ENCODE data around the gene WWOX.

The WWOX gene

GRCh38 chr16:78483124-78483992, 383.9 kb downstream of the WWOX start:
- DNase-seq: no peak

GRCh38 chr16:78484509-78485058, 385.1 kb downstream of the WWOX start:
- intact Hi-C loops (cut with DNase I): no loop called here
- DNase-seq: no peak

More at GRCh38 chr16:78483124-78483992, 383.9 kb downstream of the WWOX start:
- intact Hi-C loops (cut with DNase I): no loop called here

- DNase-seq: no peak
- intact Hi-C loops (cut with DNase I): no loop called here
Observed at GRCh38 chr16:78485188-78485916, 385.9 kb downstream of the WWOX start.

DNA sequence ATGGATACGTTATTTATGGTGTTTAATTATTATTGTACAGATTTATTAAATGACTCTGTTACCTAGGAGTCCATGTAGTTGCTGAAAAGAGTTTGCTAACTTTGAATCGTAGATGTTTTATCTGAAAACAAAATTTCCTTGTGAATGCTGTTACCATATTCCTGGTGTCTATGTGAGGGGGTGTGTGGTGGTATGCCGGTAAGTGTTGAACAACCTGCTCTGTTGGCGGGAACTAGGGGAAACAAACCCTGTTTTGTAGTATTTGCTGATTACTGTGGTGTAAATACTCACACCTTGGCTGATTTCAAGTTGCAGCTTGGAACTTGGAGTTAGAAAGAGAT, 386.4 kb downstream of the WWOX start:
- no peak for DNase-seq
- intact Hi-C loops (cut with DNase I): no loop called here

- intact Hi-C loops (cut with DNase I): no loop called here
- no peak for DNase-seq
Observed at GRCh38 chr16:78487471-78487870, 388.0 kb downstream of the WWOX start.

GRCh38 chr16:78489072-78489471, 389.6 kb downstream of the WWOX start:
- intact Hi-C loops (cut with DNase I): no loop called here

DNA sequence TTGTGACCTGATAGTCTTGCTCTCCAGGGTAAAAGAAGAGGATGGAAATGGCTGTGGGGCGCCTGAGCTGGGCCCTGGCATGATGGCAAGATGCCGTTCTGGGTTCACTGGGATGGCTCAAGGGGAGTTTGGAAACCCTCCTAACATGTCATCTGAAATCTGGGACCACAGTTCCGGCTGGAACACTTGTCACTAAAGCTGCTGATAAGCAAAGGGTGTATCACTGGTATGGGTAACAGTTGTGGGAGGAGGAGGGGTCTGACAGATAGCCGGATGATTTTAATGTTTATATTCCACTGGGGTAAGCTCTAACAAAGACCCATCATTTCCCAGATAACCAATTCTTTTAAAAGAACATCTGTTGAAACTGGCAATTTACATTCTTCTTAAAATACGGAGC, 390.2 kb downstream of the WWOX start:
- intact Hi-C loops (cut with DNase I): no loop called here
- DNase-seq: no peak

More at GRCh38 chr16:78489072-78489471, 389.6 kb downstream of the WWOX start:
- DNase-seq: no peak

- intact Hi-C loops (cut with DNase I): no loop called here
- no peak for DNase-seq
Observed at GRCh38 chr16:78490431-78490830, 391.0 kb downstream of the WWOX start.

GRCh38 chr16:78490847-78491246, 391.4 kb downstream of the WWOX start:
- DNase-seq: peak in 8 of 10 donors; percentile 18 to 92 (median 64)
- intact Hi-C loops (cut with DNase I): no loop called here

DNA sequence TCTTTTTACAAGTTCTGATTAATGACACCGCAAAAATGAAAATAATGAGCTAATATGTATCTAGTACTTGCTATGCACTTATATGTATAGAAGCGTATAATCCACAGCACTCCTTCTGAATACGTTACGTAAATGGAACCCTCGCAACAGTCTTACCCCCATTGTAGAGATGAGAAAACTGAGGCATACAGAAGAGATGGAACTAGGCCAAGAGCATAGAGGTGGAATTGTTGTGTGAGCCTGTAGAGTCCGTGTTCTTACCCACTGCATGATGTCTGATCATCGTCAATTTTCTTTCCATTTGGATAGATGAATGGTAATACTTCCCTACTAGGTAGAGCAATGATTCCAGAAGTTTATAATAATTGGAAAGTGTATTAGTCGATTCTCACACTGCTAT, 394.1 kb downstream of the WWOX start:
- DNase-seq: no peak
- intact Hi-C loops (cut with DNase I): no loop called here

- intact Hi-C loops (cut with DNase I): no loop called here
- DNase-seq: no peak
Observed at GRCh38 chr16:78494105-78494504, 394.7 kb downstream of the WWOX start.

DNA sequence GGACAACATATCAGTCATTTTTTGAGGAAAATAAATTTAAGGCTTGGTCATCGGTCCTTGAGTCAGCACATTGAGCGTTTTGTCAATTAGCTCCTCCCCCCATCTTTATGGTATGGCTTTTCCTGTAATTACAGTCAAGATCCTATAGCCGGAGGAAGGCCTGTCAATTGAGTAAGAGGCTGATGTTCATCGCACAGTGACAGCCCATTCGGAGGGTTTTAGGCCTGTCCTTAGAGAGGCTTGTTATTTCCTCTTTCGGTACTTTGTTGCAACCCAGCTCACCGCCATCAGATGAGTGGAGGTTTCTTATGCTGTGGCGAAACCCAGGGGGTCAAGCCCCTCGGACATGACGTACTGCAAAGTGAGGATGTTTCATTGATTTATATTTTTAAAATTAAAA, 395.2 kb downstream of the WWOX start:
- DNase-seq: no peak
- intact Hi-C loops (cut with DNase I): no loop called here

GRCh38 chr16:78496189-78496588, 396.7 kb downstream of the WWOX start:
- no peak for DNase-seq
- intact Hi-C loops (cut with DNase I): no loop called here

DNA sequence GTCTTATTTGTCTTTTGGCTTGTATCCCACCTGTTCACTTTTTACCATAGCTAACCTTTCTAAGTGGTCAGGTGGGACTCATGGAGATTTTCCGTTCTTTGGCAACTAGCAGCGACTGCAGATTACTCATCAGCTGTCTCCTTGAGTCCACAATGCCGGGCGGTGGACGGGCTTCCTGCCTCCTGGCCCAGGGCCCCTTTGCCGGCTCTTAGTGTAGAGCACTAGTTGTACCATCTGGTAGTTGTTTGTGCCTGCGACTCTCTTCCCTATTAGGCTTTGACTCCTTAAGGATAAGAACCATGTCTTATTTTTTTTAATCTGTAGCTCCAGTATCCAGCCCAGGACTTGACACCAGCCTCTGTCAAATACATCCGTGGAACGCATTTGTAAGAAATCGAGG, 399.9 kb downstream of the WWOX start:
- DNase-seq: no peak
- intact Hi-C loops (cut with DNase I): no loop called here

DNA sequence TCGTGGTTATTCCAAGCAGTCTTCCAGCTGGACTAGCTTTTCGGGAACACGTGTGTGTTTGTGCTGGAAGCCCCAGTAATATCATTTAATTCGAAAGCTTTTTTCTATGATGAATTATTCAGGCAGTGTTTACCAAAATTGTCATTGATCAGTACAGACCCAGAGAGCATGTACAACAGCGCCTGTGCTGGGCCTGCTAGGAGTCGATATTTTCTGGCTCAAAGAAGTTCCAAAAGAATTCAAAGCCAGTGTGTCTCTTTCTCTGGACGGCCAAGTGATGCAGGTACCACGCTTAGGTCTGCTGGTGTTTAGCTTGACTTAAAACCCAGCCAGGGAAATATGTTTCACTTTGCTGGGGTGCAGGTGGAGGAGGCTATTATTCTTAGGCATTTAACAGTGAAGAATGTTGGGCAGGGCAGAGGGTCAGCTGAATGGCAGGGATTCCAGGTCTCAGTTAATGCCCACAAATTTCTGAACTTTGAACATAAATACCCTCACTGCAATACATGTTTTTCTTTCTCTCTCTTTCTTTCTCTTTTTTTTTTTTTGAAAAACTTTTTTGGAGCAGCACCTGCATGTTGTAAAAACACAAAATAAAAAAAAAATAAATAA, 401.3 kb downstream of the WWOX start:
- intact Hi-C loops (cut with DNase I): loop anchor here (10.0 kb wide), 4 partner anchors 376 to 1964 kb away; no protein-coding TSS in a partner anchor
- DNase-seq: no peak

- intact Hi-C loops (cut with DNase I): loop anchor here (10.0 kb wide), 4 partner anchors 377 to 1963 kb away; no protein-coding TSS in a partner anchor
Observed at GRCh38 chr16:78501744-78502143, 402.3 kb downstream of the WWOX start.

GRCh38 chr16:78502812-78503350, 403.4 kb downstream of the WWOX start:
- intact Hi-C loops (cut with DNase I): loop anchor here (1.0 to 10.0 kb wide), 5 partner anchors 267 to 1962 kb away; no protein-coding TSS in a partner anchor
- DNase-seq: no peak

More at GRCh38 chr16:78501744-78502143, 402.3 kb downstream of the WWOX start:
- no peak for DNase-seq

GRCh38 chr16:78503602-78504001, 404.1 kb downstream of the WWOX start:
- peak in 3 of 10 donors; percentile 55 to 66 (median 57) for DNase-seq

GRCh38 chr16:78504401-78504851, 405.0 kb downstream of the WWOX start:
- DNase-seq: no peak
- intact Hi-C loops (cut with DNase I): loop anchor here (10.0 kb wide), 4 partner anchors 380 to 1960 kb away; no protein-coding TSS in a partner anchor

More at GRCh38 chr16:78503602-78504001, 404.1 kb downstream of the WWOX start:
- intact Hi-C loops (cut with DNase I): loop anchor here (1.0 to 10.0 kb wide), 5 partner anchors 267 to 1961 kb away; no protein-coding TSS in a partner anchor

DNA sequence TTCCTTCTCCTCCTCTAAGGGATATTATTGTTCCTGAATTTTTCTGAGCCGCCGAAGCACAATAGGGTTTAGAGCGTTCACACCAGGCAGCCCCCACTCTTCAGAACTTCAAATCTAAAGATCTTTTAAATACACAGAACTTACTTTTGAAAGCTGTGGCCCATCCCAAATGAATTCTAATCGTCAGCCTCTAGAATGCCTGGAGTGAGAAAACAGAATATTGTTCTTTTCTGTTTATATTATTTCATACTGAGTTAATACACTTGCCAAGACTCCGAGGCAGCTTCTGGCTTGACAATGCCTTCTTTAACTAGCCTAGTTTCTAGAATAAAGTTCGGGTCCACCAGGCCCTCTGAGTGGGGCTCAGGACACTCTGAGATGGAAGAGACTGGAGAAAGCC, 405.6 kb downstream of the WWOX start:
- no peak for DNase-seq
- intact Hi-C loops (cut with DNase I): loop anchor here (10.0 kb wide), 4 partner anchors 380 to 1960 kb away; no protein-coding TSS in a partner anchor

Data from posterior cingulate gyrus (tissue), 11 donors.